ENCODE measurements around the gene FNDC5.

The FNDC5 gene

GRCh38 chr1:32884032-32884372 is 13.3 kb upstream of the FNDC5 start:
- DNase-seq (ENCODE audit: low read depth in 2 of 2) = no peak

- no peak for DNase-seq (ENCODE audit: low read depth in 2 of 2)
Measured at GRCh38 chr1:32883338-32884031, 12.8 kb upstream of the FNDC5 start.

GRCh38 chr1:32881871-32882850 is 11.4 kb upstream of the FNDC5 start:
- DNase-seq (ENCODE audit: low read depth in 2 of 2) = no peak

- no peak for DNase-seq (ENCODE audit: low read depth in 2 of 2)
Measured at GRCh38 chr1:32881291-32881690, 10.6 kb upstream of the FNDC5 start.

GRCh38 chr1:32878637-32879041 is 7.9 kb upstream of the FNDC5 start:
- no peak for DNase-seq (ENCODE audit: low read depth in 2 of 2)

GRCh38 chr1:32878183-32878582 is 7.5 kb upstream of the FNDC5 start:
- DNase-seq (ENCODE audit: low read depth in 2 of 2) = no peak

GRCh38 chr1:32877211-32878110 is 6.7 kb upstream of the FNDC5 start:
- DNase-seq (ENCODE audit: low read depth in 2 of 2) = no peak

- DNase-seq (ENCODE audit: low read depth in 2 of 2) = peak in 1 of 2 donors; percentile 38
Measured at GRCh38 chr1:32876341-32877210, 5.9 kb upstream of the FNDC5 start.

- no peak for DNase-seq (ENCODE audit: low read depth in 2 of 2)
Measured at GRCh38 chr1:32874860-32875752, 4.4 kb upstream of the FNDC5 start.

GRCh38 chr1:32873484-32873883 is 2.8 kb upstream of the FNDC5 start:
- no peak for DNase-seq (ENCODE audit: low read depth in 2 of 2)

GRCh38 chr1:32872192-32872460 is 1.4 kb upstream of the FNDC5 start:
- no peak for DNase-seq (ENCODE audit: low read depth in 2 of 2)

- DNase-seq (ENCODE audit: low read depth in 2 of 2) = no peak
Measured at GRCh38 chr1:32871364-32872191, 866 bp upstream of the FNDC5 start.

GRCh38 chr1:32869923-32870614 is 643 bp downstream of the FNDC5 start:
- no peak for DNase-seq (ENCODE audit: low read depth in 2 of 2)

GRCh38 chr1:32868806-32869455 is 1.8 kb downstream of the FNDC5 start:
- DNase-seq (ENCODE audit: low read depth in 2 of 2) = no peak

- DNase-seq (ENCODE audit: low read depth in 2 of 2) = no peak
Measured at GRCh38 chr1:32868085-32868484, 2.6 kb downstream of the FNDC5 start.

- DNase-seq (ENCODE audit: low read depth in 2 of 2) = no peak
Measured at GRCh38 chr1:32867671-32868070, 3.0 kb downstream of the FNDC5 start.

GRCh38 chr1:32867151-32867550 is 3.6 kb downstream of the FNDC5 start:
- no peak for DNase-seq (ENCODE audit: low read depth in 2 of 2)

Measured in stimulated activated CD8-positive, alpha-beta memory T cell treated with anti-CD3 and anti-CD28 coated beads, Interleukin-7, amount 100 ng/mL, for 4 hours (primary cell).